ENCODE measurements around the gene FBLN1.

The FBLN1 gene

GRCh38 chr22:45571089-45571488 is 68.4 kb downstream of the FBLN1 start:
- in situ Hi-C loops (cut with MboI; ENCODE audit: low pct_unique_long_range_greater_than_20kb, low sequenced_read_pairs, unreplicated experiment): no loop called here
- TF ChIP-seq, protein P1, sequence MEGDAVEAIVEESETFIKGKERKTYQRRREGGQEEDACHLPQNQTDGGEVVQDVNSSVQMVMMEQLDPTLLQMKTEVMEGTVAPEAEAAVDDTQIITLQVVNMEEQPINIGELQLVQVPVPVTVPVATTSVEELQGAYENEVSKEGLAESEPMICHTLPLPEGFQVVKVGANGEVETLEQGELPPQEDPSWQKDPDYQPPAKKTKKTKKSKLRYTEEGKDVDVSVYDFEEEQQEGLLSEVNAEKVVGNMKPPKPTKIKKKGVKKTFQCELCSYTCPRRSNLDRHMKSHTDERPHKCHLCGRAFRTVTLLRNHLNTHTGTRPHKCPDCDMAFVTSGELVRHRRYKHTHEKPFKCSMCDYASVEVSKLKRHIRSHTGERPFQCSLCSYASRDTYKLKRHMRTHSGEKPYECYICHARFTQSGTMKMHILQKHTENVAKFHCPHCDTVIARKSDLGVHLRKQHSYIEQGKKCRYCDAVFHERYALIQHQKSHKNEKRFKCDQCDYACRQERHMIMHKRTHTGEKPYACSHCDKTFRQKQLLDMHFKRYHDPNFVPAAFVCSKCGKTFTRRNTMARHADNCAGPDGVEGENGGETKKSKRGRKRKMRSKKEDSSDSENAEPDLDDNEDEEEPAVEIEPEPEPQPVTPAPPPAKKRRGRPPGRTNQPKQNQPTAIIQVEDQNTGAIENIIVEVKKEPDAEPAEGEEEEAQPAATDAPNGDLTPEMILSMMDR (IDR thresholded peaks at IDR 0.05; ENCODE audit: extremely low read depth, insufficient read depth, missing control alignments): no peak
- no peak for DNase-seq (ENCODE audit: low spot score)

- TF ChIP-seq, protein P1 (IDR thresholded peaks at IDR 0.05; ENCODE audit: extremely low read depth, insufficient read depth, missing control alignments): no peak
- in situ Hi-C loops (cut with MboI; ENCODE audit: low pct_unique_long_range_greater_than_20kb, low sequenced_read_pairs, unreplicated experiment): no loop called here
- no peak for DNase-seq (ENCODE audit: low spot score)
These were observed 69.8 kb downstream of the FBLN1 start for GRCh38 chr22:45572444-45572843.

DNA sequence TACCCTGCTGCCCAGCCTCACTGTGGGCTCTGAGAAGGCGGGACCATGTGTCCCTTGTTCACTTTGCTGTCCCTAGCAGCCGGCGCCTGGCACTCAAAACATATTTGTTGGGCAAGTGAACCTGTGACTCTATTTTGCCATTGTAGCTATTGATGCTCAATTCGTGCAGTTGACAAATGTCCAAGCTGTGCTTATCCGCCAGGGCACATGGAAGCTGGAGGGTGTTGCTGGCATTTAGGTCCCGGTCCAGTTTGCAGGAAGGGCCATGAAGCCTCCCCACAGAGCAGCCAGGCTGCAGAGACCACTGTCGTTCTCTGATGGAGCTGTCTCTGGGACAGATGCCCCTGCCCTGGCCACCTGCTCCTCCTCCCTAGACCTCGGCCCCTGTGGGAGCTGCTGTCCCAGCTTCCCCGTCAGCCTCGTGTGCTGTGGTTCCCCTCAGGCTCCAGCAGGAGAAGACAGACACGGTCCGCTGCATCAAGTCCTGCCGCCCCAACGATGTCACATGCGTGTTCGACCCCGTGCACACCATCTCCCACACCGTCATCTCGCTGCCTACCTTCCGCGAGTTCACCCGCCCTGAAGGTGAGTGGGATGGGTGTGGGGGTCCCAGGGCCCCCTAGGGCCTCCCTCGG is 71.5 kb downstream of the FBLN1 start:
- in situ Hi-C loops (cut with MboI; ENCODE audit: low pct_unique_long_range_greater_than_20kb, low sequenced_read_pairs, unreplicated experiment): no loop called here
- no peak for DNase-seq (ENCODE audit: low spot score)
- TF ChIP-seq, protein P1 (IDR thresholded peaks at IDR 0.05; ENCODE audit: extremely low read depth, insufficient read depth, missing control alignments): no peak

GRCh38 chr22:45575173-45575572 is 72.5 kb downstream of the FBLN1 start:
- no peak for DNase-seq (ENCODE audit: low spot score)
- in situ Hi-C loops (cut with MboI; ENCODE audit: low pct_unique_long_range_greater_than_20kb, low sequenced_read_pairs, unreplicated experiment): loop anchor here (5.0 kb wide), 1 partner anchor 412 kb away; no protein-coding TSS in a partner anchor
- TF ChIP-seq, protein P1 (IDR thresholded peaks at IDR 0.05; ENCODE audit: extremely low read depth, insufficient read depth, missing control alignments): no peak

GRCh38 chr22:45575607-45576272 is 73.1 kb downstream of the FBLN1 start:
- in situ Hi-C loops (cut with MboI; ENCODE audit: low pct_unique_long_range_greater_than_20kb, low sequenced_read_pairs, unreplicated experiment): loop anchor here (5.0 kb wide), 1 partner anchor 412 kb away; no protein-coding TSS in a partner anchor
- TF ChIP-seq, protein P1 (IDR thresholded peaks at IDR 0.05; ENCODE audit: extremely low read depth, insufficient read depth, missing control alignments): no peak
- no peak for DNase-seq (ENCODE audit: low spot score)

GRCh38 chr22:45576273-45576625 is 73.6 kb downstream of the FBLN1 start:
- TF ChIP-seq, protein P1 (IDR thresholded peaks at IDR 0.05; ENCODE audit: extremely low read depth, insufficient read depth, missing control alignments): no peak
- in situ Hi-C loops (cut with MboI; ENCODE audit: low pct_unique_long_range_greater_than_20kb, low sequenced_read_pairs, unreplicated experiment): loop anchor here (5.0 kb wide), 1 partner anchor 411 kb away; no protein-coding TSS in a partner anchor
- DNase-seq (ENCODE audit: low spot score): no peak
